IMR-90 (cell line): ENCODE measurements around the gene ABHD16B. TPM values are rescaled to one million over a fixed set of nuclear protein-coding genes. Genes with fewer than 3 reads are reported as not detected.

Source experiments
- ATAC-seq: fragments of 200-7000 bp; cut with Tn5 transposase; 2 replicates; pipeline ENCODE4 v1.9.1; 2020; ENCODE audit warnings: low read depth, mild to moderate bottlenecking, moderate library complexity
- BruUV-seq: library from RNA; stranded (reverse); fragments of 400-500 nt; replicated peaks from 2 replicates; lab custom pipeline; 2021; lab: Mats Ljungman, UMichigan
- CTCF ChIA-PET: fragments of 300-600 bp; formaldehyde crosslinking; extraction: SDS; loops from one replicate; lab custom pipeline; 2021; ENCODE audit warnings: antibody characterized with exemption; lab: Yijun Ruan, JAX
- POLR2A ChIA-PET: fragments of 300-600 bp; sonication (Branson Sonifier 250); formaldehyde crosslinking; loops from one replicate; lab custom pipeline; 2022; ENCODE audit warnings: antibody characterized with exemption; ENCODE audit not compliant: unreplicated experiment; lab: Charles Lee
- DNase-seq: peaks from one replicate; pipeline ENCODE4 v3.0.0; 2013
- H2AFZ ChIP-seq: replicated peaks from 2 replicates; pipeline ENCODE3; 2013; ENCODE audit warnings: low read length, mild to moderate bottlenecking; ENCODE audit not compliant: poor library complexity
- H2AK5ac ChIP-seq: 2 replicates; pipeline ENCODE4 v1.6.1; 2013; ENCODE audit warnings: low read depth, low read length, inconsistent platforms
- H2AK9ac ChIP-seq: replicated peaks from 2 replicates; pipeline ENCODE3; 2013; ENCODE audit warnings: mild to moderate bottlenecking, low read depth, low read length, moderate library complexity; ENCODE audit not compliant: poor library complexity
- H2BK120ac ChIP-seq: 2 replicates; pipeline ENCODE4 v1.6.1; 2013; ENCODE audit warnings: low read depth, low read length, inconsistent platforms
- H2BK15ac ChIP-seq: 3 replicates; pipeline ENCODE4 v1.6.1; 2013; ENCODE audit warnings: low read depth, low read length, inconsistent platforms
- H2BK20ac ChIP-seq: 2 replicates; pipeline ENCODE4 v1.6.1; 2013; ENCODE audit warnings: low read depth, mild to moderate bottlenecking, inconsistent platforms, low read length, moderate library complexity
- H2BK5ac ChIP-seq: 2 replicates; pipeline ENCODE4 v1.6.1; 2013; ENCODE audit warnings: mild to moderate bottlenecking, low read depth, low read length, inconsistent platforms; ENCODE audit not compliant: poor library complexity, severe bottlenecking
- H3K14ac ChIP-seq: replicated peaks from 2 replicates; pipeline ENCODE4 v1.6.1; 2013; ENCODE audit warnings: low read depth, low read length, inconsistent platforms
- H3K18ac ChIP-seq: 2 replicates; pipeline ENCODE4 v1.6.1; 2013; ENCODE audit warnings: low read depth, low read length, control low read depth
- H3K23ac ChIP-seq: 2 replicates; pipeline ENCODE4 v1.6.1; 2013; ENCODE audit warnings: low read depth, low read length, inconsistent platforms
- H3K27ac ChIP-seq: 2 replicates; pipeline ENCODE4 v1.5.1; 2013; ENCODE audit warnings: mild to moderate bottlenecking, control low read depth, low read length; ENCODE audit not compliant: insufficient read depth
- H3K27me3 ChIP-seq: 2 replicates; pipeline ENCODE4 v1.6.1; 2013; ENCODE audit warnings: low read length; ENCODE audit not compliant: control insufficient read depth, insufficient read depth
- H3K36me3 ChIP-seq: 2 replicates; pipeline ENCODE4 v1.6.1; 2013; ENCODE audit warnings: low read length, mixed read lengths; ENCODE audit not compliant: control insufficient read depth, insufficient read depth
- H3K4ac ChIP-seq: 2 replicates; pipeline ENCODE4 v1.6.1; 2013; ENCODE audit warnings: low read depth, low read length, inconsistent platforms
- H3K4me1 ChIP-seq: 2 replicates; pipeline ENCODE4 v1.6.1; 2013; ENCODE audit warnings: low read length, mixed read lengths; ENCODE audit not compliant: control insufficient read depth, insufficient read depth
- H3K4me2 ChIP-seq: 2 replicates; pipeline ENCODE4 v1.6.1; 2013; ENCODE audit warnings: low read depth, mild to moderate bottlenecking, control low read depth, low read length, moderate library complexity
- H3K4me3 ChIP-seq: 2 replicates; pipeline ENCODE4 v1.5.1; 2013; ENCODE audit warnings: low read depth, mild to moderate bottlenecking, control low read depth, low read length, moderate library complexity; ENCODE audit not compliant: insufficient read depth
- H3K56ac ChIP-seq: 2 replicates; pipeline ENCODE4 v1.6.1; 2013; ENCODE audit warnings: low read length, inconsistent platforms; ENCODE audit not compliant: insufficient read depth; ENCODE audit errors: extremely low read depth
- H3K79me1 ChIP-seq, 2 experiments: 2 replicates each; pipeline ENCODE4 v1.6.1; 2013; ENCODE audit warnings: low read length in 2 of 2, inconsistent platforms in 1 of 2, low read depth in 1 of 2
- H3K9ac ChIP-seq: 2 replicates; pipeline ENCODE4 v1.6.1; 2013; ENCODE audit warnings: low read depth, low read length, control low read depth
- H3K9me1 ChIP-seq: 2 replicates; pipeline ENCODE4 v1.6.1; 2013; ENCODE audit warnings: low read length, inconsistent platforms; ENCODE audit not compliant: insufficient read depth
- H3K9me3 ChIP-seq: 2 replicates; pipeline ENCODE4 v1.6.1; 2013; ENCODE audit warnings: low read length; ENCODE audit not compliant: control insufficient read depth, insufficient read depth
- H4K20me1 ChIP-seq: 2 replicates; pipeline ENCODE4 v1.6.1; 2013; ENCODE audit warnings: low read length, inconsistent platforms; ENCODE audit not compliant: insufficient read depth
- H4K5ac ChIP-seq: 2 replicates; pipeline ENCODE4 v1.6.1; 2013; ENCODE audit warnings: mild to moderate bottlenecking, low read depth, low read length, control low read depth
- H4K8ac ChIP-seq, 2 experiments: 2 replicates each; pipeline ENCODE4 v1.6.1; 2013; ENCODE audit warnings: low read depth in 2 of 2, low read length in 2 of 2, control low read depth in 1 of 2, inconsistent platforms in 1 of 2
- H4K91ac ChIP-seq: 2 replicates; pipeline ENCODE4 v1.6.1; 2013; ENCODE audit warnings: low read depth, low read length, inconsistent platforms; ENCODE audit not compliant: insufficient read depth
- BHLHE40 ChIP-seq: fragments of 150-350 bp; IDR thresholded peaks from 2 replicates; pipeline ENCODE4 v1.6.1; 2016; ENCODE audit warnings: mild to moderate bottlenecking, low read depth, low read length
- ELK1 ChIP-seq: fragments of 150-350 bp; IDR thresholded peaks from 2 replicates; pipeline ENCODE4 v1.6.1; 2016; ENCODE audit warnings: low read depth, mild to moderate bottlenecking, low read length, moderate library complexity, borderline replicate concordance
- MAZ ChIP-seq: IDR thresholded peaks from 2 replicates; pipeline ENCODE4 v1.6.1; 2012; ENCODE audit warnings: low read depth, mild to moderate bottlenecking, low read length, improper control_type of control experiment, moderate library complexity, borderline replicate concordance
- WGBS, 2 experiments: methylation state at CpG; one replicate each; pipeline versions ENCODE4 v1.1.5 to v1.1.7; 2013; ENCODE audit warnings: missing lambda C conversion rate in 2 of 2; ENCODE audit not compliant: insufficient read length in 1 of 2; ENCODE audit errors: extremely low coverage in 2 of 2; 5-methylcytosine and 5-hydroxymethylcytosine counted together
- dilution Hi-C: fragments of 300-500 bp; cut with HindIII; formaldehyde crosslinking; loops from one replicate; pipeline ENCODE4 v1.14.3; 2018; ENCODE audit warnings: low sequenced_read_pairs; ENCODE audit not compliant: unreplicated experiment
- in situ Hi-C: fragments of 300-500 bp; cut with MboI; formaldehyde crosslinking; loops from 3 replicates; pipeline ENCODE4 v1.14.3; 2019; ENCODE audit warnings: low sequenced_read_pairs, inconsistent platforms, mixed read lengths
- intact Hi-C: fragments of 100-400 bp; cut with micrococcal nuclease; formaldehyde crosslinking; loops from 2 replicates; pipeline ENCODE4 v1.10.0; 2022
- polyA plus RNA-seq, 3 experiments: library from polyadenylated mRNA; depleted of rRNA; stranded (reverse); fragments of >200 nt; gene quantifications; 2 replicates each; pipeline ENCODE4 v1.2.3, GENCODE V29; 2012; ENCODE audit warnings: low replicate concordance in 1 of 3
- total RNA-seq: library from RNA; depleted of rRNA; stranded (reverse); fragments of >200 nt; gene quantifications from 2 replicates; pipeline ENCODE4 v1.2.3, GENCODE V29; 2012

Gene ABHD16B
- total and polyA plus RNA-seq, 2 of the 4 experiments (the other 2 are of a cell fraction): 0.05 TPM; not detected in 1

- POLR2A ChIA-PET: no interaction called here
These were observed 31.1 kb upstream of the ABHD16B start for GRCh38 chr20:63829945-63830835.

More at GRCh38 chr20:63829945-63830835, 31.1 kb upstream of the ABHD16B start:
- Histone ChIP-seq H3K9me3 (no peaks in the 10 kb centered on the region), H3K23ac (peak overlapping the region; percentile 70; the same call in 1 of the 2 replicates), H3K4me2 (peak overlapping the region; percentile 93), H2AK5ac (0 out of 2 replicates have a peak overlapping the region, but pooled peaks have one; percentile 20), H4K5ac (no peak overlapping the region), H3K9me1 (peaks cover 30% of the 10 kb centered on the region), H4K8ac (peak overlapping the region in 1 of 2 experiments; percentile 22; a peak in 2 of 4 replicates), H3K9ac (peak overlapping the region; percentile 48), H3K18ac (no peak overlapping the region), H2BK5ac (no peak overlapping the region), H3K4ac (0 out of 2 replicates have a peak overlapping the region, but pooled peaks have one; percentile 34), H3K56ac (no peak overlapping the region), H2BK20ac (no peak overlapping the region), H3K79me1 (peaks cover 24 to 60% of the 10 kb centered on the region in 2 experiments), H3K4me3 (peak overlapping the region; percentile 52), H2BK120ac (peak overlapping the region; percentile 0), H3K14ac (peak overlapping the region; percentile 85), H3K36me3 (no peaks in the 10 kb centered on the region), H4K91ac (peak overlapping the region; percentile 52; the same call in 1 of the 2 replicates), H4K20me1 (peaks cover 37% of the 10 kb centered on the region; the same call in 1 of the 2 replicates), H3K27ac (peak overlapping the region; percentile 34), H2BK15ac (no peak overlapping the region), H2AFZ (peak overlapping the region; percentile 87), H3K27me3 (no peaks in the 10 kb centered on the region), H2AK9ac (peak overlapping the region; percentile 90), H3K4me1 (peaks cover 36% of the 10 kb centered on the region)
- intact Hi-C loops (loop anchor here (1.0 kb wide), 1 partner anchor 34 kb away; no protein-coding TSS in a partner anchor), in situ Hi-C loops (no loop called here), dilution Hi-C loops (no loop called here)
- CTCF ChIA-PET: no interaction called here
- no TSS peak for BruUV-seq
- ATAC-seq (peak; percentile 0; the same call in 1 of the 2 replicates), DNase-seq (peak; percentile 36)
- TF ChIP-seq BHLHE40 (0 out of 2 replicates have a peak, but pooled peaks have one; percentile 3), ELK1 (no peak), MAZ (0 out of 2 replicates have a peak, but pooled peaks have one; percentile 4)
- 1% methylated on average over 61 of the region's 99 CpGs; no CpG with 5 or more reads in 1 of the 2 experiments for WGBS, 2 experiments
